Tibial nerve (tissue), 4 donors: Measurements from ENCODE around the gene ZNF783. TPM values are rescaled to one million over a fixed set of nuclear protein-coding genes. Genes with fewer than 3 reads are reported as not detected.

Source experiments
- DNase-seq, 2 donors: peaks; one replicate each; pipeline ENCODE4 v3.0.0-alpha.2; 2019; ENCODE audit warnings: low spot score in 2 of 2
- H3K27ac ChIP-seq, 4 donors: fragments of 200-600 bp; sonication (generic) in 3 of 4; one replicate each; pipeline ENCODE4 v1.5.1; 2017 to 2019; ENCODE audit warnings: mild to moderate bottlenecking in 1 of 4
- H3K27me3 ChIP-seq, 2 donors: fragments of 200-600 bp; sonication (generic) in 1 of 2; one replicate each; pipeline versions ENCODE4 v1.5.1 to v1.6.0; 2017 to 2019
- H3K36me3 ChIP-seq, 3 donors: fragments of 200-600 bp; sonication (generic); one replicate each; pipeline ENCODE4 v1.5.1; 2018 to 2019
- H3K4me1 ChIP-seq, 4 donors: fragments of 200-600 bp; sonication (generic) in 3 of 4; one replicate each; pipeline ENCODE4 v1.5.1; 2017 to 2019
- H3K4me3 ChIP-seq, 4 donors: fragments of 200-600 bp; sonication (generic) in 3 of 4; one replicate each; pipeline ENCODE4 v1.5.1; 2017 to 2019; ENCODE audit warnings: mild to moderate bottlenecking in 1 of 4, moderate library complexity in 1 of 4
- H3K9me3 ChIP-seq, 4 donors: fragments of 200-600 bp; sonication (generic) in 3 of 4; one replicate each; pipeline ENCODE4 v1.5.1; 2017 to 2019
- EP300 ChIP-seq, 2 donors: sonication (generic); formaldehyde crosslinking; IDR thresholded peaks; one replicate each; pipeline ENCODE4 v1.6.1; 2017; ENCODE audit warnings: antibody characterized with exemption in 2 of 2, mild to moderate bottlenecking in 1 of 2
- POLR2A ChIP-seq, 2 donors: fragments of 450-650 bp; IDR thresholded peaks; one replicate each; pipeline ENCODE4 v1.6.1; 2017; ENCODE audit warnings: antibody characterized with exemption in 2 of 2, mild to moderate bottlenecking in 2 of 2, moderate library complexity in 2 of 2
- WGBS, 2 donors: methylation state at CpG; one replicate each; pipeline ENCODE4 v1.1.5; 2018; 5-methylcytosine and 5-hydroxymethylcytosine counted together
- total RNA-seq, 4 donors: library from RNA; depleted of rRNA; stranded (reverse); fragments of >200 nt; gene quantifications; one replicate each; pipeline ENCODE4 v1.1.0, GENCODE V29; 2016
- TF ChIP-seq, protein P1 (sequence below), 5 experiments: fragments of 200-600 bp in 3 of 5; fragments of 450-650 bp in 2 of 5; sonication (generic) in 3 of 5; IDR thresholded peaks; one replicate each; pipeline ENCODE4 v1.5.1; 2016 to 2019; ENCODE audit warnings: antibody characterized with exemption in 5 of 5, mild to moderate bottlenecking in 3 of 5, moderate library complexity in 2 of 5

The ZNF783 gene
- total RNA-seq, 4 donors from 2014 or later = 22.1 to 58.2 (median 31.2) TPM

DNA sequence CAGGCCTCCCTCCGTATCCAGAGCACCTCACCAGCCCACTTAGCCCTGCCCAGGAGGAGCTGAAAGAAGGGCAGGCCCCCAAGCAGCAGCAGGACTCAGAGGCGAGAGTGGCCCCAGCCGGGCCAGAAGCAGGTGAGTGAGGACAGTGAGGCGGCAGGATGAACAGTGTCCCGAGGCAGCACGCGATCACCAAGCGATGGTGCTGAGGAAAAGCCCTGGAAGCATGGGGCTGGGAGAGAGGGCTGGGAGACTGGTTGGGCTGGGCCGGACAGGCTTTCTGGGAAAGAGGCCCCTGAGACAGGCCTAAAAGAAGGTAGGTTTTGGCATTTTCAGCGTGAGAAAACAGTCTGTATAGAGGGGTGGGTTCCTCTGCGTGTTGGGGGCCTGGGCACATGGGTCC is 16.4 kb downstream of the ZNF783 start:
- no peak overlapping the region for H3K27ac ChIP-seq
- H3K36me3 ChIP-seq = peaks cover 3 to 83% (median 15%) of the 10 kb centered on the region in 3 donors
- no peak for DNase-seq
- TF ChIP-seq POLR2A (IDR thresholded peaks at IDR 0.05) = no peak
- TF ChIP-seq, protein P1, sequence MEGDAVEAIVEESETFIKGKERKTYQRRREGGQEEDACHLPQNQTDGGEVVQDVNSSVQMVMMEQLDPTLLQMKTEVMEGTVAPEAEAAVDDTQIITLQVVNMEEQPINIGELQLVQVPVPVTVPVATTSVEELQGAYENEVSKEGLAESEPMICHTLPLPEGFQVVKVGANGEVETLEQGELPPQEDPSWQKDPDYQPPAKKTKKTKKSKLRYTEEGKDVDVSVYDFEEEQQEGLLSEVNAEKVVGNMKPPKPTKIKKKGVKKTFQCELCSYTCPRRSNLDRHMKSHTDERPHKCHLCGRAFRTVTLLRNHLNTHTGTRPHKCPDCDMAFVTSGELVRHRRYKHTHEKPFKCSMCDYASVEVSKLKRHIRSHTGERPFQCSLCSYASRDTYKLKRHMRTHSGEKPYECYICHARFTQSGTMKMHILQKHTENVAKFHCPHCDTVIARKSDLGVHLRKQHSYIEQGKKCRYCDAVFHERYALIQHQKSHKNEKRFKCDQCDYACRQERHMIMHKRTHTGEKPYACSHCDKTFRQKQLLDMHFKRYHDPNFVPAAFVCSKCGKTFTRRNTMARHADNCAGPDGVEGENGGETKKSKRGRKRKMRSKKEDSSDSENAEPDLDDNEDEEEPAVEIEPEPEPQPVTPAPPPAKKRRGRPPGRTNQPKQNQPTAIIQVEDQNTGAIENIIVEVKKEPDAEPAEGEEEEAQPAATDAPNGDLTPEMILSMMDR (IDR thresholded peaks at IDR 0.05) = no peak
- H3K4me3 ChIP-seq = no peak overlapping the region
- no peaks in the 10 kb centered on the region for H3K27me3 ChIP-seq
- H3K4me1 ChIP-seq = no peaks in the 10 kb centered on the region
- H3K9me3 ChIP-seq = peaks cover 0 to 6% (median 3%) of the 10 kb centered on the region in 4 donors
- WGBS, 2 donors = 90 to 96% methylated on average over 10 to 11 of the region's 11 CpGs

DNA sequence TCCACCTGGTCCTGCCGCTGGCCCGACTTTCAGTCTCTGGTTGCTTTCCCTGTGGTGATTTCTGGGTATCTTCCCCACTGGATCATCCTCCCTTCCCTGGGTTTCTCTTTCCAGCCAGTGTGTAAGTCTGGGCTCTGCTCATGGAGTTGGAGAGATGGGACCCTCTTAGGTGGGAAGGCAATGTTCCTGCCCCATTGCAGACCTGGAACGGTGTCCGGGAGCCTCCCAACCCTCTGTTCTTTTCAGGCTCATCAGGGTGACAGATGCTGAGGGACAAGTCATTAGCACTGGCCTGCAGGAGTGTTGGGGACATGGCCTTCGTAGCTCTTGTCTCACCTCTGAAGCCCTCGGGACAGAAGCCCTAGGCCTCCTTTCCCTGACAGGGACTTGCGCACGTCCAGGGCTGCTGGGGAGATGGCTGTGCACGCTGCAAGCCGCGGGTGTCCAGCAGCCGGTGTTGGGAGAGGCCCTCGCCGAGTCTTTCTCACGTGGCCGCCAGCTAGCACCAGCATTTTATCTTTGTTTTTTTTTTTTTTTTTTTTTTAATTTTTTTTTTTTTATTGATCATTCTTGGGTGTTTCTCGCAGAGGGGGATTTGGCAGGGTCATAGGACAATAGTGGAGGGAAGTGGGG is 17.2 kb downstream of the ZNF783 start:
- H3K27ac ChIP-seq = no peak overlapping the region
- no peak for DNase-seq
- TF ChIP-seq, protein P1 (IDR thresholded peaks at IDR 0.05) = no peak
- no peak for TF ChIP-seq EP300 (IDR thresholded peaks at IDR 0.05)
- no peak for TF ChIP-seq POLR2A (IDR thresholded peaks at IDR 0.05)
- peaks cover 0 to 6% (median 3%) of the 10 kb centered on the region in 4 donors for H3K9me3 ChIP-seq
- H3K36me3 ChIP-seq = peaks cover 3 to 75% (median 15%) of the 10 kb centered on the region in 3 donors
- 91 to 95% methylated on average over 17 of the region's 17 CpGs for WGBS, 2 donors
- no peak overlapping the region for H3K4me3 ChIP-seq
- no peaks in the 10 kb centered on the region for H3K27me3 ChIP-seq
- H3K4me1 ChIP-seq = peaks cover 0 to 2% (median 0%) of the 10 kb centered on the region in 4 donors

DNA sequence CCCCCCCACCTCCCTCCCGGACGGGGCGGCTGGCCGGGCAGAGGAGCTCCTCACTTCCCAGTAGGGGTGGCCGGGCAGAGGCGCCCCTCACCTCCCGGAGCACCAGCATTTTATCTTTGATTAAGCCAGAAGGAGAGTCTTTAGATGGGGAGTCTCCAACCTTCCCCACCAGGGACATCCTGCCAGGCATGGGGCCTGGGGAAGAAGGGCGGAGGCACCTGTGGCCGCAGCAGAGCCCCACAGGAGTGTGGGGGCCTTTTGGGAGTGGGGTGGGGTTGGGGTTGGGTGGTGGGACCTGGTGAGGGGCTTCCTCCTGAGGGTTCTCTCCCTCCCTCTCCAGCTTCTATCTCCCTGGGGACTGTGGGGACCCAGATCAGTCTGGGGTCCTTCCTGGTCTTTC is 18.2 kb downstream of the ZNF783 start:
- DNase-seq = no peak
- Histone ChIP-seq H3K9me3 (no peaks in the 10 kb centered on the region), H3K27me3 (no peaks in the 10 kb centered on the region), H3K4me3 (no peak overlapping the region), H3K4me1 (peaks cover 0 to 8% (median 3%) of the 10 kb centered on the region in 4 donors), H3K36me3 (peaks cover 3 to 67% (median 15%) of the 10 kb centered on the region in 3 donors), H3K27ac (no peak overlapping the region)
- 75 to 80% methylated on average over 6 of the region's 9 CpGs for WGBS, 2 donors
- TF ChIP-seq POLR2A (IDR thresholded peaks at IDR 0.05) (no peak), EP300 (IDR thresholded peaks at IDR 0.05) (no peak)
- TF ChIP-seq, protein P1 (IDR thresholded peaks at IDR 0.05) = no peak

DNA sequence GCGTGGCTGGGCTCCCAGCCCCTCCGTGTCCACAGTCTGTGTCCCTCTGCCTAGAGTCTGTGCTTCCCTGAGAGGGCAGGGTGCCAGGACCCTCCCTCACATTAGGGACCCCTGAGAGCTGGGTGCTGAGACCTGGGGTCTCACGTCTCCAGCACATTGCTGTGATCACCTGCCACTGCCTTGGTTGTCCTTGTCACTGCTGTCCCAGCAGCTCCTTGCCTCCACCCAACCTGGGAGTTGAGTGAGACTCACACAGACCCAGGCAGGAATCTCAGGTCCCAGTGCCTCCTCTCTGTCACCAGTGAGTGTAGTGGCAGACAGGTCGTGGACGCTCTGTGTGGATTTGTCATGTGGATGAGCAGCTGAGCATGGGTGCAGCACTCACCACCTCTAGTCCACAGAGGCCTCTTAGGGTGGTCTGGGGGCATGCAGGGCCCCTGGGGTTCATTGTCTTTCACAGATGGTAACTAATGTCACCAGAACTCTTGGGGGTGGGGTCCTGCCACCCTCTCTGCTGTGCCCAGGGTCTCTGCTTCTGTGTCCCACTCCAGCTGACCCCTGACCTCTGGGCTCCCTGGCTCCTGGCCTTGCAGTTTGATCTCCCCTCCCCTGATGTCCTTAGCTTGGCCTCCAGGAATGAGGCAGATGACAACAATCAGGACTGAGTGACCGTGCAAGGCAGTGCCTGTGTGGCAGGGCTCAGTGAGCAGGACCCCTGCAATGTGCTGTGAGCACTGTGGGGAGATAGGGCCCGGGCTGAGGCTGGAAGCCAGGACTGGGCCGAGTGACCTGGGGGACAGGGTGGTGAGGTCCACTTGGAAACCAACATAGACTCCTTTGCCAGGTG is 18.9 kb downstream of the ZNF783 start:
- whole genome bisulfite sequencing, 2 donors = 91 to 92% methylated on average over 5 to 8 of the region's 8 CpGs
- no peak for DNase-seq
- no peak overlapping the region for H3K27ac ChIP-seq
- H3K9me3 ChIP-seq = no peaks in the 10 kb centered on the region
- peaks cover 3 to 59% (median 15%) of the 10 kb centered on the region in 3 donors for H3K36me3 ChIP-seq
- no peak for TF ChIP-seq POLR2A (IDR thresholded peaks at IDR 0.05)
- TF ChIP-seq, protein P1 (IDR thresholded peaks at IDR 0.05) = no peak
- no peak for TF ChIP-seq EP300 (IDR thresholded peaks at IDR 0.05)
- H3K27me3 ChIP-seq = no peaks in the 10 kb centered on the region
- H3K4me3 ChIP-seq = no peak overlapping the region
- peaks cover 0 to 14% (median 10%) of the 10 kb centered on the region in 4 donors for H3K4me1 ChIP-seq
